DND-41 (cell line): Measurements from ENCODE around the gene PHACTR4.
A peak's percentile ranks its signal among the peaks of the same experiment; 100 is the strongest.

Experiments
- ATAC-seq: fragments of 200-7000 bp; cut with Tn5 transposase; 3 replicates; pipeline ENCODE4 v1.9.1; 2021; ENCODE audit warnings: low read depth; ENCODE audit not compliant: insufficient read depth
- DNase-seq: peaks from one replicate; pipeline ENCODE4 v3.0.0-alpha.2; 2020
- H2AFZ ChIP-seq: 2 replicates; pipeline ENCODE4 v1.6.0; 2012; ENCODE audit warnings: low read depth, low read length
- H3K27ac ChIP-seq: 2 replicates; pipeline ENCODE4 v1.5.1; 2012; ENCODE audit warnings: low read length, inconsistent platforms
- H3K27me3 ChIP-seq: fragments of 200-600 bp; sonication (generic); 2 replicates; pipeline ENCODE4 v1.6.0; 2012; ENCODE audit warnings: low read length, mild to moderate bottlenecking, inconsistent platforms; ENCODE audit not compliant: insufficient read depth, poor library complexity
- H3K36me3 ChIP-seq: 2 replicates; pipeline ENCODE4 v1.5.1; 2012; ENCODE audit warnings: low read length, inconsistent platforms; ENCODE audit not compliant: insufficient read depth
- H3K4me1 ChIP-seq: 2 replicates; pipeline ENCODE4 v1.5.1; 2012; ENCODE audit warnings: mild to moderate bottlenecking, low read length; ENCODE audit not compliant: insufficient read depth
- H3K4me2 ChIP-seq: 2 replicates; pipeline ENCODE4 v1.6.0; 2012; ENCODE audit warnings: mild to moderate bottlenecking, moderate library complexity, low read length, inconsistent platforms; ENCODE audit not compliant: insufficient read depth
- H3K4me3 ChIP-seq, 2 experiments: fragments of 200-600 bp in 1 of 2; shearing (Covaris generic) in 1 of 2; 2 replicates each; pipeline ENCODE4 v1.5.1; 2012 to 2016; ENCODE audit warnings: inconsistent platforms in 2 of 2, low read length in 2 of 2, mild to moderate bottlenecking in 2 of 2, low read depth in 1 of 2, moderate library complexity in 1 of 2
- H3K79me2 ChIP-seq: 2 replicates; pipeline ENCODE4 v1.6.0; 2012; ENCODE audit warnings: low read length, inconsistent platforms; ENCODE audit not compliant: insufficient read depth
- H3K9ac ChIP-seq: 2 replicates; pipeline ENCODE4 v1.6.0; 2012; ENCODE audit warnings: low read depth, mild to moderate bottlenecking, inconsistent platforms, low read length, moderate library complexity
- H3K9me3 ChIP-seq: 2 replicates; pipeline ENCODE4 v1.5.1; 2012; ENCODE audit warnings: low read length, moderate library complexity, mild to moderate bottlenecking, inconsistent platforms; ENCODE audit not compliant: insufficient read depth, severe bottlenecking
- H4K20me1 ChIP-seq: 2 replicates; pipeline ENCODE4 v1.6.0; 2012; ENCODE audit warnings: low read length; ENCODE audit not compliant: insufficient read depth
- CTCF ChIP-seq: IDR thresholded peaks from 2 replicates; pipeline ENCODE4 v1.5.1; 2012; ENCODE audit warnings: borderline replicate concordance, low read length, moderate library complexity, mild to moderate bottlenecking; ENCODE audit not compliant: poor library complexity, severe bottlenecking; ENCODE audit errors: extremely low read depth
- EZH2 ChIP-seq: IDR thresholded peaks from 3 replicates; pipeline ENCODE4 v1.6.1; 2012; ENCODE audit warnings: borderline replicate concordance, low read depth, mild to moderate bottlenecking, moderate library complexity, low read length, inconsistent platforms; ENCODE audit not compliant: severe bottlenecking

The PHACTR4 gene

GRCh38 chr1:28417926-28418637 is 48.5 kb downstream of the PHACTR4 start:
- Histone ChIP-seq H3K4me3 (no peak overlapping the region), H3K27me3 (no peaks in the 10 kb centered on the region), H3K4me1 (peaks cover 16% of the 10 kb centered on the region), H3K9me3 (no peaks in the 10 kb centered on the region), H2AFZ (no peak overlapping the region), H3K79me2 (peaks cover 41% of the 10 kb centered on the region), H3K27ac (peak overlapping the region; percentile 66; the same call in 1 of the 2 replicates), H4K20me1 (no peaks in the 10 kb centered on the region), H3K9ac (no peak overlapping the region; the same call in 1 of the 2 replicates), H3K36me3 (no peaks in the 10 kb centered on the region; the same call in 1 of the 2 replicates), H3K4me2 (peak overlapping the region; percentile 49; the same call in 1 of the 2 replicates)
- TF ChIP-seq EZH2 (no peak), CTCF (no peak)
- ATAC-seq (no peak), DNase-seq (no peak)

- H3K27ac ChIP-seq = no peak overlapping the region
These were observed 52.2 kb downstream of the PHACTR4 start for GRCh38 chr1:28421744-28422143.

GRCh38 chr1:28426831-28427230 is 57.3 kb downstream of the PHACTR4 start:
- Histone ChIP-seq H3K79me2 (peaks cover 31% of the 10 kb centered on the region), H2AFZ (no peak overlapping the region), H3K4me3 (no peak overlapping the region), H4K20me1 (no peaks in the 10 kb centered on the region), H3K9me3 (no peaks in the 10 kb centered on the region), H3K36me3 (no peaks in the 10 kb centered on the region; the same call in 1 of the 2 replicates), H3K4me2 (no peak overlapping the region), H3K27ac (no peak overlapping the region), H3K9ac (no peak overlapping the region), H3K4me1 (no peaks in the 10 kb centered on the region), H3K27me3 (no peaks in the 10 kb centered on the region)
- DNase-seq (no peak), ATAC-seq (no peak)
- TF ChIP-seq EZH2 = no peak
- TF ChIP-seq CTCF = no peak

More at GRCh38 chr1:28421744-28422143, 52.2 kb downstream of the PHACTR4 start:
- H4K20me1 ChIP-seq = no peaks in the 10 kb centered on the region
- H3K79me2 ChIP-seq = peaks cover 23% of the 10 kb centered on the region
- no peaks in the 10 kb centered on the region; the same call in 1 of the 2 replicates for H3K36me3 ChIP-seq
- H3K4me2 ChIP-seq = no peak overlapping the region
- ATAC-seq (no peak), DNase-seq (no peak)
- no peaks in the 10 kb centered on the region for H3K27me3 ChIP-seq
- no peaks in the 10 kb centered on the region for H3K9me3 ChIP-seq
- TF ChIP-seq CTCF = no peak
- TF ChIP-seq EZH2 = no peak
- no peak overlapping the region for H2AFZ ChIP-seq
- peaks cover 13% of the 10 kb centered on the region for H3K4me1 ChIP-seq
- no peak overlapping the region for H3K4me3 ChIP-seq
- no peak overlapping the region for H3K9ac ChIP-seq
